DOHH2 (cell line): Measurements from ENCODE around the gene RIPK1.
"Not testable (repeated sequence)": the region's sequence is repeated elsewhere in the genome, so short reads cannot be mapped to it uniquely, and the experiment has no call there.

Experiments used
- H3F3A ChIP-seq: fragments of 200-600 bp; sonication (generic), shearing (Covaris generic); 2 replicates; pipeline ENCODE4 v1.6.0; 2016; ENCODE audit warnings: antibody characterized with exemption, mild to moderate bottlenecking; ENCODE audit not compliant: control insufficient read depth, insufficient read depth
- H3K27ac ChIP-seq: fragments of 200-600 bp; sonication (generic); 2 replicates; pipeline ENCODE4 v1.5.1; 2014; ENCODE audit warnings: low read depth, mild to moderate bottlenecking, low read length, moderate library complexity
- H3K27me3 ChIP-seq: fragments of 200-600 bp; sonication (generic); 2 replicates; pipeline ENCODE4 v1.6.1; 2014; ENCODE audit warnings: mild to moderate bottlenecking, low read length, mixed read lengths; ENCODE audit not compliant: control insufficient read depth
- H3K36me3 ChIP-seq: fragments of 200-600 bp; sonication (generic); 2 replicates; pipeline ENCODE4 v1.6.1; 2014; ENCODE audit warnings: mild to moderate bottlenecking, low read length, moderate library complexity, mixed read lengths; ENCODE audit not compliant: control insufficient read depth
- H3K4me1 ChIP-seq: fragments of 200-600 bp; sonication (generic); 2 replicates; pipeline ENCODE4 v1.6.1; 2014; ENCODE audit warnings: mild to moderate bottlenecking, low read length, mixed read lengths; ENCODE audit not compliant: control insufficient read depth
- H3K4me2 ChIP-seq: fragments of 200-600 bp; sonication (generic); 2 replicates; pipeline ENCODE4 v1.6.0; 2014; ENCODE audit warnings: mild to moderate bottlenecking, low read length, moderate library complexity
- H3K4me3 ChIP-seq: fragments of 200-600 bp; sonication (generic); 2 replicates; pipeline ENCODE4 v1.5.1; 2014; ENCODE audit warnings: mild to moderate bottlenecking, low read length, mixed read lengths
- H3K79me2 ChIP-seq: fragments of 200-600 bp; sonication (generic); 2 replicates; pipeline ENCODE4 v1.6.1; 2014; ENCODE audit warnings: mild to moderate bottlenecking, low read length, mixed read lengths; ENCODE audit not compliant: control insufficient read depth
- H3K9me2 ChIP-seq: fragments of 200-600 bp; sonication (generic); replicated peaks from 2 replicates; pipeline ENCODE4 v1.6.1; 2014; ENCODE audit warnings: mild to moderate bottlenecking, low read length, mixed read lengths; ENCODE audit not compliant: control insufficient read depth
- H3K9me3 ChIP-seq: fragments of 200-600 bp; sonication (generic); 2 replicates; pipeline ENCODE4 v1.6.1; 2014; ENCODE audit warnings: antibody characterized with exemption, low read length, mixed read lengths; ENCODE audit not compliant: control insufficient read depth, insufficient read depth
- H4K20me1 ChIP-seq: fragments of 200-600 bp; sonication (generic); 2 replicates; pipeline ENCODE4 v1.6.0; 2014; ENCODE audit warnings: low read depth, mild to moderate bottlenecking, antibody characterized with exemption, low read length, moderate library complexity; ENCODE audit not compliant: control insufficient read depth, insufficient read depth
- EZH2phosphoT487 ChIP-seq: fragments of 200-600 bp; sonication (generic); IDR thresholded peaks from 2 replicates; pipeline ENCODE4 v1.6.1; 2017; ENCODE audit warnings: borderline replicate concordance, mild to moderate bottlenecking, antibody characterized with exemption, low read length, moderate library complexity, mixed read lengths
- TF ChIP-seq, protein P1 (sequence below): fragments of 200-600 bp; sonication (generic); IDR thresholded peaks from one replicate; pipeline ENCODE4 v1.5.1; 2014; ENCODE audit warnings: antibody characterized with exemption, mild to moderate bottlenecking, low read depth, low read length; ENCODE audit not compliant: poor library complexity, severe bottlenecking

RIPK1 gene

DNA sequence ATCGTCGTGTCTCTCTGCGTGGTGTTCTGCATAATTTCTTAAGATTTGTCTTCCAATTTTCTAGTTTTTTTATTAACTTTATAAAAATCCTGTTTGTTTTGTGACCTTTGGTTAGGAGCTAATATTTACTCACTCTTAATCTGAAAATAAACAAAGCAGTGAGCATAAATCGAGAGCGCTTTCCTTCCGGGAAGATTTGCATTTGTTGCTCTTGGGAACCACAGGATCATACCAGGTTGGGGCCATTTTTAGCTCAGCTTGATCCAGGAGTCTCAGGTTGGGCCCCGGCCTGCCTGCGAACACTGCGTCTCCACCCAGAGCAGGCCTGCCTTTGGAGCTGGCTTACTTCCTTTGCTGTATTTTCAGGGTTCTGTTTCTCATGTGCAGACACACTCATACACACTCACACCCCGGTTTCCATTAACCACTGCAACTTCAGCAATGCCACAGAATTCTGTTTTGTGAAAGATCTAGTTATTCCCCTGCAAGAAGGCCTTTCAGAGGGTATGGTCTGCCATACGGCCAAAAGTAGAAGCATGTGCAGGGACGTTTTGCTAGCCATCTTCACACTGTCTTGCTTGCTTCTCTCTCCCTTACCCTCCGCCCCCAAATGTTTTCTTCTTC, 67.5 kb downstream of the RIPK1 start:
- no peaks in the 10 kb centered on the region for H3K27me3 ChIP-seq
- H3K9me2 ChIP-seq: no peaks in the 10 kb centered on the region
- H3K9me3 ChIP-seq: no peaks in the 10 kb centered on the region
- H3K79me2 ChIP-seq: no peaks in the 10 kb centered on the region
- no peak overlapping the region for H3K27ac ChIP-seq
- H3K4me2 ChIP-seq: no peak overlapping the region
- peaks cover 46% of the 10 kb centered on the region for H3K36me3 ChIP-seq
- no peak overlapping the region for H3K4me3 ChIP-seq
- TF ChIP-seq, protein P1, sequence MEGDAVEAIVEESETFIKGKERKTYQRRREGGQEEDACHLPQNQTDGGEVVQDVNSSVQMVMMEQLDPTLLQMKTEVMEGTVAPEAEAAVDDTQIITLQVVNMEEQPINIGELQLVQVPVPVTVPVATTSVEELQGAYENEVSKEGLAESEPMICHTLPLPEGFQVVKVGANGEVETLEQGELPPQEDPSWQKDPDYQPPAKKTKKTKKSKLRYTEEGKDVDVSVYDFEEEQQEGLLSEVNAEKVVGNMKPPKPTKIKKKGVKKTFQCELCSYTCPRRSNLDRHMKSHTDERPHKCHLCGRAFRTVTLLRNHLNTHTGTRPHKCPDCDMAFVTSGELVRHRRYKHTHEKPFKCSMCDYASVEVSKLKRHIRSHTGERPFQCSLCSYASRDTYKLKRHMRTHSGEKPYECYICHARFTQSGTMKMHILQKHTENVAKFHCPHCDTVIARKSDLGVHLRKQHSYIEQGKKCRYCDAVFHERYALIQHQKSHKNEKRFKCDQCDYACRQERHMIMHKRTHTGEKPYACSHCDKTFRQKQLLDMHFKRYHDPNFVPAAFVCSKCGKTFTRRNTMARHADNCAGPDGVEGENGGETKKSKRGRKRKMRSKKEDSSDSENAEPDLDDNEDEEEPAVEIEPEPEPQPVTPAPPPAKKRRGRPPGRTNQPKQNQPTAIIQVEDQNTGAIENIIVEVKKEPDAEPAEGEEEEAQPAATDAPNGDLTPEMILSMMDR: no peak
- no peak for TF ChIP-seq EZH2phosphoT487
- no peaks in the 10 kb centered on the region for H4K20me1 ChIP-seq
- H3F3A ChIP-seq: peaks cover 8% of the 10 kb centered on the region
- H3K4me1 ChIP-seq: peaks cover 20% of the 10 kb centered on the region

DNA sequence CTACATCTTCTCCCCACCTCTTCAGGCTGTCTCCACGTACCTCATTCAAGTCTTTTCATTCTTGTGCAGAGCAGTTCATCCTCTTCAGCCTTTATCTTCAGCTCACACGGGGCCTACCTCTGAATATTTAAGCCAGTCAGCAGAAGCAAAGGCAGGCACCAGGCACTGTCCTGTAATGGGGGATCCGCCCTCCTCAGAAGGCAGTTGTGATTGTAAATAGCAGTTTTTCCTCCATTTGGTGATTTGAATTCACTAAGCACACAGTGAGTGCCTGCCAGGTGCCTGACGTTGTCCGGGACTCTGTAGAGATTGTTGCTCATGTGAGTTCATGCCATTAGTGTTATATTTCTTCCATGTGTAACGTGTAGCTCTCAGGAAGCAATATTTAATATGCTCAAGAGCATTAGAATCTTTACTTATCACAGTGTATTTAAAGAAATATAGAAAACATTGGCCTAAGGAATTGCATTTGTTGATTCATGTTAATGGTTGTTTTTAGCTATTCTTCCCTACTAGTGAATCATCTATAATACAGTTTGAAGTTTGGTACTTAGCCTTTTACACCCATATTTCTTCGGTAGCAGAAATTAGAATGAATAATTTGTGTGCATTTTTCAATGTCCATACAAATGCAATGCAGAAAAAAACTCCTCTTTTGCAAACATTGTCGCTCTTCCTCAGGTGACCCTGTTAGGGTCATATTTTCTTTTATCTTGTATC, 68.2 kb downstream of the RIPK1 start:
- TF ChIP-seq, protein P1: no peak
- no peak for TF ChIP-seq EZH2phosphoT487
- H3K36me3 ChIP-seq: peaks cover 48% of the 10 kb centered on the region
- H3K4me1 ChIP-seq: peaks cover 20% of the 10 kb centered on the region
- no peak overlapping the region for H3K27ac ChIP-seq
- H4K20me1 ChIP-seq: no peaks in the 10 kb centered on the region
- no peaks in the 10 kb centered on the region for H3K79me2 ChIP-seq
- no peak overlapping the region for H3K4me3 ChIP-seq
- peaks cover 8% of the 10 kb centered on the region for H3F3A ChIP-seq
- no peaks in the 10 kb centered on the region for H3K9me2 ChIP-seq
- no peaks in the 10 kb centered on the region for H3K9me3 ChIP-seq
- H3K27me3 ChIP-seq: no peaks in the 10 kb centered on the region
- no peak overlapping the region for H3K4me2 ChIP-seq

DNA sequence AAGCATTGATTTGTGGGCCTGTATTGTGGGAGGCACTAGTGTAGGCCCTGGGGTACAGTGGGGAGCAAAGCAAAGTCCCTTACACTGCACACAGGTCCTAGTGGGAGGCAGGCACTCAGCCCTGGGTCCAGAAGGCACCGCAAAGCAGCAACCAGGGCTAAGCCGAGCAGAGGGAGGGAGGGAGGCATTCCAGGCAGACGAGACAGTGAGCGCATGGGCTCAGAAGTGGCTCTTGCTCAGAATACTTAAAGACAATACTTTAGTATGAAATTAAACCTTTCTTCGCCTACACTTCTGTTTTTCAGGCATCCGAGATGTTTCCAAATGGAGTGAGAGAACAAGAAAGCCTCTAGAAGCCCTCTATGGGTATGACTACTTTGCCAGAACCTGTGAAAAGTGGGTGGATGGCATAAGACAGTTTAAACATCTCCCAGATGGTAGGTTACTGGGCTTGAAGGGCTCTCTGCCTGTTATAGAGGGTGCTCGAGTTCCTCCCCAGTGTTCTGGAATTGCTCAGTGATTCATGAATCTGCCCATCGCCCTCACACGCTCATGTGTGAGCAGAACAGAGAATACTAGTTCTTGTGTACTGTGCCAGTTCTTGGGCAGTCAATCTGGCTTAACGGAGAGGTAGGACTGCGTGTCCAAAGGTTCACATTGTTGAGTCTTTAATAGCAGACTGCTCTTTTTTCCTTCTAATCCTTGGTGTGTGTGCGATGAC, 68.9 kb downstream of the RIPK1 start:
- H3K4me3 ChIP-seq: no peak overlapping the region
- H3K36me3 ChIP-seq: peaks cover 48% of the 10 kb centered on the region
- H3K27ac ChIP-seq: no peak overlapping the region
- no peaks in the 10 kb centered on the region for H3K79me2 ChIP-seq
- peaks cover 20% of the 10 kb centered on the region for H3K4me1 ChIP-seq
- no peaks in the 10 kb centered on the region for H3K9me3 ChIP-seq
- no peaks in the 10 kb centered on the region for H3K9me2 ChIP-seq
- TF ChIP-seq, protein P1: no peak
- TF ChIP-seq EZH2phosphoT487: no peak
- H3K4me2 ChIP-seq: no peak overlapping the region
- H3K27me3 ChIP-seq: no peaks in the 10 kb centered on the region
- no peaks in the 10 kb centered on the region for H4K20me1 ChIP-seq
- H3F3A ChIP-seq: peaks cover 8% of the 10 kb centered on the region

DNA sequence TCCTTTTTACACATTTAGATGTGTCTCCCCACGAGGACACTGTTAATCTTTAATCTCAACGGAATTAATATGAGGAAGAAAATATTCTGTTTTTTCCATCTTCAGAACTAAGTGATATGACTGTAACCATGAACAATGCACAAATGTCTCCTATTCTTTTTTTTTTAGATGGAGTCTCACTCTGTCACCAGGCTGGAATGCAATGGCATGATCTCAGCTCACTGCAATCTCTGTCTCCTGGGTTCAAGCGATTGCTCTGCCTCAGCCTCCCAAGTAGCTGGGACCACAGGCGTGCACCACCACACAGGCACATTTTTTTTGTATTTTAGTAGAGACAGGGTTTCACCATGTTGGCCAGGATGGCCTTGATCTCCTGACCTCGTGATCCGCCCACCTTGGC, 69.6 kb downstream of the RIPK1 start:
- H3K4me2 ChIP-seq, H3K27me3 ChIP-seq, H3K9me2 ChIP-seq, H3K4me3 ChIP-seq, H3K79me2 ChIP-seq, H3K9me3 ChIP-seq, H3F3A ChIP-seq, H4K20me1 ChIP-seq, H3K27ac ChIP-seq: not testable (repeated sequence)
- Histone ChIP-seq H3K36me3 (peaks cover 45% of the 10 kb centered on the region), H3K4me1 (peaks cover 20% of the 10 kb centered on the region)
